Measurements from ENCODE around the gene RBP2.

- no peak for TF ChIP-seq CTCF (IDR thresholded peaks at IDR 0.05)
- TF ChIP-seq POLR2A (IDR thresholded peaks at IDR 0.05) = no peak
Observed at GRCh38 chr3:139517321-139518065, 41.2 kb upstream of the RBP2 start.

Measured in uterus (tissue), 2 donors.